Endothelial cell (in vitro differentiated cells): ENCODE results near the gene HAPLN1. TPM values are rescaled to one million over a fixed set of nuclear protein-coding genes. Genes with fewer than 3 reads are reported as not detected.

ENCODE experiments used
- DNase-seq: peaks from one replicate; pipeline ENCODE4 v3.0.0; 2021; ENCODE audit warnings: low spot score
- H3K27ac Mint-ChIP-seq: one replicate; pipeline ENCODE4 v1.8.0; 2021; ENCODE audit warnings: mixed read lengths, inconsistent platforms; ENCODE audit not compliant: unreplicated experiment
- H3K27me3 Mint-ChIP-seq: one replicate; pipeline ENCODE4 v1.8.0; 2021; ENCODE audit warnings: mild to moderate bottlenecking, moderate library complexity, mixed read lengths, inconsistent platforms; ENCODE audit not compliant: unreplicated experiment
- H3K36me3 Mint-ChIP-seq: one replicate; pipeline ENCODE4 v1.8.0; 2021; ENCODE audit warnings: mild to moderate bottlenecking, low read depth, mixed read lengths, inconsistent platforms; ENCODE audit not compliant: unreplicated experiment
- H3K4me1 Mint-ChIP-seq: one replicate; pipeline ENCODE4 v1.8.0; 2021; ENCODE audit warnings: mild to moderate bottlenecking, mixed read lengths, inconsistent platforms; ENCODE audit not compliant: unreplicated experiment
- H3K4me3 Mint-ChIP-seq: one replicate; pipeline ENCODE4 v1.8.0; 2021; ENCODE audit warnings: mild to moderate bottlenecking, mixed read lengths, inconsistent platforms; ENCODE audit not compliant: unreplicated experiment
- H3K9me3 Mint-ChIP-seq: one replicate; pipeline ENCODE4 v1.8.0; 2021; ENCODE audit warnings: mixed read lengths, inconsistent platforms; ENCODE audit not compliant: unreplicated experiment
- total RNA-seq: library from RNA; stranded (reverse); fragmentation: NEBNext Ultra II Directional; extraction: Animal tissue kit (Norgen Biotek cat#: 25700); gene quantifications from one replicate; pipeline ENCODE4 v1.2.1, GENCODE V29; 2021; ENCODE audit not compliant: unreplicated experiment
- TF ChIP-seq, protein P1 (sequence below): fragments of 200-600 bp; sonication (generic); IDR thresholded peaks from one replicate; pipeline ENCODE4 v1.5.0; 2021; ENCODE audit warnings: antibody characterized with exemption; ENCODE audit not compliant: unreplicated experiment

HAPLN1 gene
- total RNA-seq, 1 donor from 2014 or later, result 42.1 TPM

DNA sequence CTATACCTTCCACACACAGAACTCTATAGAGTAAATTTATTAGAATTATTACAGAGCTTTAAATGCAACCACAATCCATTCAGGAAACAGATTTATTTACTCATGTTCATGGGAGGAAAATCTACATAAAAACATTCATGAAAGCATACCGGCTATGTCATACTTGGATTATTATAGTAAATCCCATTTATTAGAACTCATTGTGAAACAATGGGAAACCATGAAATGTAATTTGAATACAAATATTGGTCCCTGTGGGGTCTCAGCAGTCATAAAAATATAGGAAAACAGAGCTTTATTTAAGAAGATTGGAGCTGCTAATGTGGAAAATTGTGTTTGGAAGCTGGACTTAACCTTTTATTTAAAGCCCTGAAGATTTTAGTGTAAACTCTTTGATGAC is 80.7 kb downstream of the HAPLN1 start:
- no peaks in the 10 kb centered on the region for H3K36me3 Mint-ChIP-seq
- H3K9me3 Mint-ChIP-seq, result no peaks in the 10 kb centered on the region
- H3K4me3 Mint-ChIP-seq, result no peak overlapping the region
- H3K27ac Mint-ChIP-seq, result no peak overlapping the region
- H3K4me1 Mint-ChIP-seq, result no peaks in the 10 kb centered on the region
- TF ChIP-seq, protein P1, sequence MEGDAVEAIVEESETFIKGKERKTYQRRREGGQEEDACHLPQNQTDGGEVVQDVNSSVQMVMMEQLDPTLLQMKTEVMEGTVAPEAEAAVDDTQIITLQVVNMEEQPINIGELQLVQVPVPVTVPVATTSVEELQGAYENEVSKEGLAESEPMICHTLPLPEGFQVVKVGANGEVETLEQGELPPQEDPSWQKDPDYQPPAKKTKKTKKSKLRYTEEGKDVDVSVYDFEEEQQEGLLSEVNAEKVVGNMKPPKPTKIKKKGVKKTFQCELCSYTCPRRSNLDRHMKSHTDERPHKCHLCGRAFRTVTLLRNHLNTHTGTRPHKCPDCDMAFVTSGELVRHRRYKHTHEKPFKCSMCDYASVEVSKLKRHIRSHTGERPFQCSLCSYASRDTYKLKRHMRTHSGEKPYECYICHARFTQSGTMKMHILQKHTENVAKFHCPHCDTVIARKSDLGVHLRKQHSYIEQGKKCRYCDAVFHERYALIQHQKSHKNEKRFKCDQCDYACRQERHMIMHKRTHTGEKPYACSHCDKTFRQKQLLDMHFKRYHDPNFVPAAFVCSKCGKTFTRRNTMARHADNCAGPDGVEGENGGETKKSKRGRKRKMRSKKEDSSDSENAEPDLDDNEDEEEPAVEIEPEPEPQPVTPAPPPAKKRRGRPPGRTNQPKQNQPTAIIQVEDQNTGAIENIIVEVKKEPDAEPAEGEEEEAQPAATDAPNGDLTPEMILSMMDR, result no peak
- DNase-seq, result no peak
- H3K27me3 Mint-ChIP-seq, result no peaks in the 10 kb centered on the region

DNA sequence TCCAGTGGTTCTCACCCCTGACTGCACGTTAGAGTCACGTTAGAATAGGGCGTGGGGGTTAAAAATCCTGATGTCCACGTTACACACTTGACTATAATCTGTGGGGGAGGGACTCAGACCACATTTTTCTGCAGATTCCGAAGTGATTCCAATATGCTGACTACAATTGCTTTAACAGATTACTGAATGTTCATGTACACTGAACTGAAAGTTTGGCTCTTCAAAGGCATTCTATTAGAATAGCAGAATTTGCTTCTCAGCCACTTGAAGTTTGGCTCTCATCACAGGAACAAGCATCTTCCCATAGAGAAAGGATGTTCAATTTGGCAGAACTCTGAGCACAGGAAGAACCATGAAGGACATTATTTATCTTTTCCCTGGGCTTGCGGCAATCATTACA is 84.5 kb downstream of the HAPLN1 start:
- H3K4me3 Mint-ChIP-seq, result no peak overlapping the region
- H3K27ac Mint-ChIP-seq, result no peak overlapping the region
- DNase-seq, result no peak
- TF ChIP-seq, protein P1, result no peak
- H3K36me3 Mint-ChIP-seq, result no peaks in the 10 kb centered on the region
- no peaks in the 10 kb centered on the region for H3K9me3 Mint-ChIP-seq
- peaks cover 1% of the 10 kb centered on the region for H3K27me3 Mint-ChIP-seq
- H3K4me1 Mint-ChIP-seq, result no peaks in the 10 kb centered on the region

DNA sequence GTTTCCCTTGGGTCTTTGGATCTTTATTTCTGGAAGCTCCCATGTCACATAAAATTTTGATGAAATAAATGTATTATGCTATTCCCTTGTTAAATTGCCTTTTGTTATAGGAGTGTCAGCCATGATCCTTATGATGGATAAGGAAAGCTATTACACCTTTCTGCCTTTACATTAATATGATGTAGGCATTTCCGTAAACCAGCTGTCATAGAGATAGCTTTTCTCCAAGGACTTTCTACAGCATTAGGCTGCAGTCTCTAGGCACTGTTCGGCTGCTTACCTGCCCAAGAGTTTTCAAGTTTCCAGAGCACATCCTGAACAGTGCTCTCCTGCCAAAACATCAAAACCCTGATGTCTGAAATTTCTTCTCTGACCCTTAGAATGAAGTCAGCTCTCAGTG is 87.4 kb downstream of the HAPLN1 start:
- no peak for DNase-seq
- no peak overlapping the region for H3K27ac Mint-ChIP-seq
- no peak overlapping the region for H3K4me3 Mint-ChIP-seq
- no peaks in the 10 kb centered on the region for H3K4me1 Mint-ChIP-seq
- H3K27me3 Mint-ChIP-seq, result peaks cover 1% of the 10 kb centered on the region
- no peaks in the 10 kb centered on the region for H3K36me3 Mint-ChIP-seq
- TF ChIP-seq, protein P1, result no peak
- H3K9me3 Mint-ChIP-seq, result no peaks in the 10 kb centered on the region

DNA sequence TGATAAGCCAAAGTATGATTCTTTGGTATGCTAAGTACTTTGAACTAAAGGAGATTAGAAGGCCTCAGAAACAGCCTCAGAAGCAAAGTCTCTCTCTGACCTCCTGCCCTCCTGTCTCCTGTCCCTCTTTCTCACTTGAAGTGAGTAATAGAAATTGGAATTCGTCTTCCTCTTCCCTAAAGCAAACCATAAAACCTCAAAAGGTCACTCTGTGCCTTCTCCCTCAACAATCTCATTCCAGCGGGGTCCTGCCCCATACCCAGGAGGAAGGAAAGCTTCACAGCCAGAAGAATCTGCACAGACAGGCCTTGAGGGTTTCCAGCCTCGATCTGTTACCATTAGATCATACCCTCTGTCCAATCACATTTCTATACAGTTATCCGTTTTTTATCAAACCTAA is 87.8 kb downstream of the HAPLN1 start:
- no peaks in the 10 kb centered on the region for H3K36me3 Mint-ChIP-seq
- peaks cover 1% of the 10 kb centered on the region for H3K27me3 Mint-ChIP-seq
- TF ChIP-seq, protein P1, result no peak
- H3K27ac Mint-ChIP-seq, result no peak overlapping the region
- H3K9me3 Mint-ChIP-seq, result no peaks in the 10 kb centered on the region
- no peak for DNase-seq
- H3K4me3 Mint-ChIP-seq, result no peak overlapping the region
- H3K4me1 Mint-ChIP-seq, result no peaks in the 10 kb centered on the region

DNA sequence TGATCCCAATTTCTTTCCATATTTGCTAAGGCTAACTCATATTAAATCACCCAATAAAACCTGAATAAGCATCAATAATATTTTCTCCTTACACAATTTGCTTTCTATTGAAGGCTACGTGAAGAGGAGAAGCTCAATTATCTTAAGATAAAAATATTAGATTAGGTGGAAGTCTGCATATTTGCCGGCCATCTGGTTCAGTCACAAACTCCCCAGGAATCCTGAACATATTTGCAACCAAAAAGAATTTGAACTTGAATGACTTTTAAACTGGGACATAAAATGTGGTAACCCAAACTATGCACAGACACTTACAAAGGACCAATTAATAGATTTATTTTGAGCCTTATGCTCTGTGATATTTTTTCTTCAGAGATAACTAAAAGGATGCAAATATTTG is 92.3 kb downstream of the HAPLN1 start:
- Mint-ChIP-seq H3K27me3 (peaks cover 1% of the 10 kb centered on the region), H3K27ac (no peak overlapping the region)
- no peak for DNase-seq

More for the DNA sequence above, 92.3 kb downstream of the HAPLN1 start:
- Mint-ChIP-seq H3K9me3 (no peaks in the 10 kb centered on the region), H3K4me1 (no peaks in the 10 kb centered on the region), H3K36me3 (no peaks in the 10 kb centered on the region), H3K4me3 (no peak overlapping the region)
- TF ChIP-seq, protein P1, result no peak
